OCI-LY1 (cell line): Measurements from ENCODE around the gene KRTAP10-3.

Source experiments
- H2AFZ ChIP-seq: fragments of 200-600 bp; sonication (generic), shearing (Covaris generic); 2 replicates; pipeline ENCODE4 v1.6.0; 2014; ENCODE audit warnings: antibody characterized with exemption, mild to moderate bottlenecking, low read length
- H3F3A ChIP-seq: fragments of 200-600 bp; sonication (generic), shearing (Covaris generic); 2 replicates; pipeline ENCODE4 v1.6.0; 2014; ENCODE audit warnings: mild to moderate bottlenecking, antibody characterized with exemption, low read length, moderate library complexity; ENCODE audit not compliant: insufficient read depth
- H3K27ac ChIP-seq: fragments of 200-600 bp; sonication (generic); 2 replicates; pipeline ENCODE4 v1.5.1; 2014; ENCODE audit warnings: low read length, mixed run types, mild to moderate bottlenecking, low read depth; ENCODE audit not compliant: poor library complexity, severe bottlenecking
- H3K27me3 ChIP-seq: fragments of 200-600 bp; sonication (generic); 2 replicates; pipeline ENCODE4 v1.6.0; 2014; ENCODE audit warnings: antibody characterized with exemption, mild to moderate bottlenecking, low read length, moderate library complexity; ENCODE audit not compliant: insufficient read depth
- H3K36me3 ChIP-seq: fragments of 200-600 bp; sonication (generic); 2 replicates; pipeline ENCODE4 v1.6.1; 2014; ENCODE audit warnings: mild to moderate bottlenecking, antibody characterized with exemption, low read length, moderate library complexity, mixed read lengths; ENCODE audit not compliant: insufficient read depth
- H3K4me1 ChIP-seq: fragments of 200-600 bp; sonication (generic); 2 replicates; pipeline ENCODE4 v1.5.1; 2014; ENCODE audit warnings: mild to moderate bottlenecking, low read length, moderate library complexity; ENCODE audit not compliant: insufficient read depth, severe bottlenecking
- H3K4me2 ChIP-seq: fragments of 200-600 bp; sonication (generic), shearing (Covaris generic); 2 replicates; pipeline ENCODE4 v1.6.1; 2014; ENCODE audit warnings: low read length
- H3K4me3 ChIP-seq: fragments of 200-600 bp; sonication (generic); 2 replicates; pipeline ENCODE4 v1.5.1; 2014; ENCODE audit warnings: low read length, low read depth, mild to moderate bottlenecking, mixed read lengths; ENCODE audit not compliant: poor library complexity, severe bottlenecking
- H3K79me2 ChIP-seq: fragments of 200-600 bp; shearing (Covaris generic); 2 replicates; pipeline ENCODE4 v1.6.1; 2016; ENCODE audit warnings: mixed run types, low read length, mixed read lengths; ENCODE audit not compliant: insufficient read depth
- H3K9ac ChIP-seq: fragments of 200-600 bp; sonication (generic), shearing (Covaris generic); 2 replicates; pipeline ENCODE4 v1.6.1; 2014; ENCODE audit warnings: mild to moderate bottlenecking, low read length, mixed read lengths
- H3K9me2 ChIP-seq: fragments of 200-600 bp; sonication (generic), shearing (Covaris generic); 2 replicates; pipeline ENCODE4 v1.6.1; 2014; ENCODE audit warnings: low read depth, mild to moderate bottlenecking, low read length, mixed read lengths
- H3K9me3 ChIP-seq: fragments of 200-600 bp; shearing (Covaris generic); 2 replicates; pipeline ENCODE4 v1.6.1; 2014; ENCODE audit warnings: low read length, mixed read lengths
- H4K20me1 ChIP-seq: fragments of 200-600 bp; sonication (generic), shearing (Covaris generic); 2 replicates; pipeline ENCODE4 v1.6.0; 2016; ENCODE audit warnings: mild to moderate bottlenecking, low read length; ENCODE audit not compliant: insufficient read depth
- EZH2 ChIP-seq: fragments of 200-600 bp; sonication (generic), shearing (Covaris generic); IDR thresholded peaks from 2 replicates; pipeline ENCODE4 v1.8.0; 2017; ENCODE audit warnings: borderline replicate concordance, mixed run types, mild to moderate bottlenecking, antibody characterized with exemption, low read length, moderate library complexity, mixed read lengths
- TF ChIP-seq, protein P1 (sequence below): fragments of 200-600 bp; sonication (generic), shearing (Covaris generic); IDR thresholded peaks from 2 replicates; pipeline ENCODE4 v1.5.1; 2017; ENCODE audit warnings: mild to moderate bottlenecking, antibody characterized with exemption, low read length, moderate library complexity, mixed read lengths

Gene KRTAP10-3

DNA sequence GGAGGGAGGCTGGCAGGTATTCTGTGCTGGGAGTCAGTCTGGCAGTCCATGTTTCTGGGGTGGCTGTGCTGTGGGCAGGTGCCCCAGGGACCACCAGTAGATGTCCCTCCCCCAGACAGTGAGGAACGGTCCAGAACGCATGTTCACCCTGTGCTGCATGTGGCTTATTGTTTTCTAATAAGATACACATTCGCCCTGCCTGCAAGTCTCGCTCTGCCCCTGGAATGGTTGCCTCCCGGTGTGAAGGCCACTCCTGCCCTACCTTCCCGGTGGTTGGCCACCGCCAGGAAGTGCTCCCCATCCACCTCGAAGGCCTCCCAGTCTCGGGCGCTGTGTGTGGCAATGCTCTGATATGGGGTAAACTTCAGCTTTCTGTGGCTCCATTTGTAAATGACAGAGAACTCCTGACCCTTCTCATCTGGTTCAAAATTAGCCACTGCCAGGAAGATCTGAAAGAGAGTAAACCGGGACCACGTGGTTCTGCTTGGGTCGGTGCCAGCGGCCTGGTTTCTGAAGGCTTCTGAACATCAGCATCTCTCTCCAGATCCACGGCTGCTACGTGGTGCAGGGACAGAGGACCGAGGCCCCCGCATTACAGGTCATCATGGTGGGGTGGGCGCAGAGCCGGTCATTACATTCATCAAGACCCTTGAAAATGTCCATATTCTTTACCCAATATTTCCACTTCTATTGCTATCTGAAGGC, 33.1 kb downstream of the KRTAP10-3 start:
- Histone ChIP-seq H3K4me3 (no peak overlapping the region), H3K4me2 (no peak overlapping the region), H3K9me2 (no peaks in the 10 kb centered on the region), H3K79me2 (no peaks in the 10 kb centered on the region), H3K9ac (no peak overlapping the region), H3F3A (no peaks in the 10 kb centered on the region), H3K4me1 (no peaks in the 10 kb centered on the region), H3K27ac (no peak overlapping the region), H3K27me3 (no peaks in the 10 kb centered on the region), H3K36me3 (no peaks in the 10 kb centered on the region), H2AFZ (no peak overlapping the region), H3K9me3 (peaks cover 3% of the 10 kb centered on the region; the same call in 1 of the 2 replicates), H4K20me1 (no peaks in the 10 kb centered on the region)
- TF ChIP-seq, protein P1, sequence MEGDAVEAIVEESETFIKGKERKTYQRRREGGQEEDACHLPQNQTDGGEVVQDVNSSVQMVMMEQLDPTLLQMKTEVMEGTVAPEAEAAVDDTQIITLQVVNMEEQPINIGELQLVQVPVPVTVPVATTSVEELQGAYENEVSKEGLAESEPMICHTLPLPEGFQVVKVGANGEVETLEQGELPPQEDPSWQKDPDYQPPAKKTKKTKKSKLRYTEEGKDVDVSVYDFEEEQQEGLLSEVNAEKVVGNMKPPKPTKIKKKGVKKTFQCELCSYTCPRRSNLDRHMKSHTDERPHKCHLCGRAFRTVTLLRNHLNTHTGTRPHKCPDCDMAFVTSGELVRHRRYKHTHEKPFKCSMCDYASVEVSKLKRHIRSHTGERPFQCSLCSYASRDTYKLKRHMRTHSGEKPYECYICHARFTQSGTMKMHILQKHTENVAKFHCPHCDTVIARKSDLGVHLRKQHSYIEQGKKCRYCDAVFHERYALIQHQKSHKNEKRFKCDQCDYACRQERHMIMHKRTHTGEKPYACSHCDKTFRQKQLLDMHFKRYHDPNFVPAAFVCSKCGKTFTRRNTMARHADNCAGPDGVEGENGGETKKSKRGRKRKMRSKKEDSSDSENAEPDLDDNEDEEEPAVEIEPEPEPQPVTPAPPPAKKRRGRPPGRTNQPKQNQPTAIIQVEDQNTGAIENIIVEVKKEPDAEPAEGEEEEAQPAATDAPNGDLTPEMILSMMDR, result no peak
- TF ChIP-seq EZH2, result no peak

- Histone ChIP-seq H3K79me2 (no peaks in the 10 kb centered on the region), H3K4me1 (no peaks in the 10 kb centered on the region), H3K4me2 (no peak overlapping the region), H3F3A (no peaks in the 10 kb centered on the region), H3K9me3 (peaks cover 3% of the 10 kb centered on the region; the same call in 1 of the 2 replicates), H3K4me3 (no peak overlapping the region), H3K27me3 (no peaks in the 10 kb centered on the region), H3K9ac (no peak overlapping the region), H4K20me1 (no peaks in the 10 kb centered on the region), H3K36me3 (no peaks in the 10 kb centered on the region), H3K9me2 (no peaks in the 10 kb centered on the region), H2AFZ (no peak overlapping the region), H3K27ac (no peak overlapping the region)
- TF ChIP-seq EZH2, result no peak
- TF ChIP-seq, protein P1, result no peak
Observed at GRCh38 chr21:44524414-44525371, 33.9 kb downstream of the KRTAP10-3 start.

GRCh38 chr21:44523567-44524413, 34.8 kb downstream of the KRTAP10-3 start:
- H3K36me3 ChIP-seq, result no peaks in the 10 kb centered on the region
- no peak for TF ChIP-seq EZH2
- TF ChIP-seq, protein P1, result no peak
- H3K27me3 ChIP-seq, result no peaks in the 10 kb centered on the region
- no peak overlapping the region for H3K9ac ChIP-seq
- H3K4me1 ChIP-seq, result no peaks in the 10 kb centered on the region
- H3K4me3 ChIP-seq, result no peak overlapping the region
- no peaks in the 10 kb centered on the region for H3K79me2 ChIP-seq
- no peaks in the 10 kb centered on the region for H4K20me1 ChIP-seq
- no peaks in the 10 kb centered on the region for H3K9me2 ChIP-seq
- no peak overlapping the region for H2AFZ ChIP-seq
- peaks cover 3% of the 10 kb centered on the region; the same call in 1 of the 2 replicates for H3K9me3 ChIP-seq
- H3K27ac ChIP-seq, result no peak overlapping the region
- H3F3A ChIP-seq, result no peaks in the 10 kb centered on the region
- no peak overlapping the region for H3K4me2 ChIP-seq
